Osteocyte (in vitro differentiated cells): Measurements from ENCODE around the gene ZNF443. TPM values are rescaled to one million over a fixed set of nuclear protein-coding genes. Genes with fewer than 3 reads are reported as not detected.
A peak's percentile ranks its signal among the peaks of the same experiment; 100 is the strongest.
"Not testable (repeated sequence)": the region's sequence is repeated elsewhere in the genome, so short reads cannot be mapped to it uniquely, and the experiment has no call there.

Experiments
- DNase-seq: peaks from one replicate; pipeline ENCODE4 v3.0.0; 2021; ENCODE audit warnings: mixed read lengths; ENCODE audit not compliant: unreplicated experiment; ENCODE audit errors: extremely low spot score
- H3K27ac Mint-ChIP-seq: one replicate; pipeline ENCODE4 v1.8.0; 2021; ENCODE audit warnings: mild to moderate bottlenecking, mixed read lengths; ENCODE audit not compliant: unreplicated experiment
- H3K27me3 Mint-ChIP-seq: one replicate; pipeline ENCODE4 v1.8.0; 2021; ENCODE audit warnings: mixed read lengths; ENCODE audit not compliant: unreplicated experiment
- H3K36me3 Mint-ChIP-seq: one replicate; pipeline ENCODE4 v1.8.0; 2021; ENCODE audit warnings: mixed read lengths; ENCODE audit not compliant: unreplicated experiment
- H3K4me1 Mint-ChIP-seq: one replicate; pipeline ENCODE4 v1.8.0; 2021; ENCODE audit warnings: mixed read lengths; ENCODE audit not compliant: unreplicated experiment
- H3K4me3 Mint-ChIP-seq: one replicate; pipeline ENCODE4 v1.8.0; 2021; ENCODE audit warnings: mild to moderate bottlenecking, moderate library complexity, mixed read lengths; ENCODE audit not compliant: unreplicated experiment
- H3K9me3 Mint-ChIP-seq: one replicate; pipeline ENCODE4 v1.8.0; 2021; ENCODE audit warnings: mixed read lengths; ENCODE audit not compliant: unreplicated experiment
- total RNA-seq: library from RNA; stranded (reverse); gene quantifications from 2 replicates; pipeline ENCODE4 v1.2.1, GENCODE V29; 2021
- TF ChIP-seq, protein P1 (sequence below): fragments of 200-600 bp; sonication (generic); IDR thresholded peaks from 2 replicates; pipeline ENCODE4 v1.5.0; 2021; ENCODE audit warnings: antibody characterized with exemption, mild to moderate bottlenecking, moderate library complexity

The ZNF443 gene
- total RNA-seq, 1 donor from 2014 or later: 1.7 TPM

DNA sequence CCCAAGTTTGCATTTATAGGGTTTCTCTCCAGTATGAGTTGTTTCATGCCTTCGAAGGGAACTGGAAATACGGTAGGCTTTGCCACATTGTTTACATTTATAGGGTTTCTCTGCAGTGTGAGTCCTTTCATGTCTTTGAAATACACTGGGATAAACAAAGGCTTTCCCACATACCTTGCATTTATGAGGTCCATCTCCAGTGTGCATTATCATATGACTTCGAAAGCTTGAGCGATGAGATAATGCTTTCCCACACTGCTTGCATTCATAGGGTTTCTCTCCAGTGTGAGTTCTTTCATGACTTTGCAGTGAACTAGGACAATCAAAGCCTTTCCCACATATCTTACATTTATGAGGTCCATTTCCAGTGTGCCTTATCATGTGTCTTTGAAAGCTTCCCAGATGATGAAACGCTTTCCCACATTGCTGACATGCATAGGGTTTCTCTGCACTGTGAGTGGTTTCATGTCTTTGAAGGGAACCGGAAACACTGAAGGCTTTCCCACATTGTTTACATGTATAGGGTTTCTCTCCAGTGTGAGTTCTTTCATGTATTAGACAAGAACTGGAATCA lies 10.0 kb downstream of the ZNF443 start:
- DNase-seq, H3K4me3 Mint-ChIP-seq, H3K27me3 Mint-ChIP-seq, H3K27ac Mint-ChIP-seq, H3K4me1 Mint-ChIP-seq: not testable (repeated sequence)
- Mint-ChIP-seq H3K9me3 (peaks cover 18% of the 10 kb centered on the region), H3K36me3 (peaks cover 32% of the 10 kb centered on the region)

DNA sequence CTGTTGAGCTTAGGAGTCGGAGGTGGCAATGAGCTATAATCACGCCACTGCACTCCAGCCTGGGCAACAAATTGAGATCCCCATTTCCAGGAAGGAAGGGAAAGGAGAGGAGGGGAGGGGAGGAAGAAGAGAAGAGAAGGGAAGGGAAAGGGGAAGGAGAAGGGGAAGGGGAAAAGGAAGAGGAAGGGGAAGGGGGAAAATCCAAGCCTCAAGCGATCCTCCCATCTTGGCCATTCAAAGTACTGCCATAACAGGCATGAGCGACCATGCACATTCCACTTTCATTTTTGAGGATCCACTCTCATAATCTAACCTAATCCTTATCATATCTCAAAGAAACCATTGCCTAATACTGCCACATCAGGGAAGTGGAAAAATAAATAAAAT lies 14.9 kb downstream of the ZNF443 start:
- no peak for DNase-seq
- peaks cover 23% of the 10 kb centered on the region for H3K36me3 Mint-ChIP-seq
- H3K4me1 Mint-ChIP-seq: no peaks in the 10 kb centered on the region
- TF ChIP-seq, protein P1, sequence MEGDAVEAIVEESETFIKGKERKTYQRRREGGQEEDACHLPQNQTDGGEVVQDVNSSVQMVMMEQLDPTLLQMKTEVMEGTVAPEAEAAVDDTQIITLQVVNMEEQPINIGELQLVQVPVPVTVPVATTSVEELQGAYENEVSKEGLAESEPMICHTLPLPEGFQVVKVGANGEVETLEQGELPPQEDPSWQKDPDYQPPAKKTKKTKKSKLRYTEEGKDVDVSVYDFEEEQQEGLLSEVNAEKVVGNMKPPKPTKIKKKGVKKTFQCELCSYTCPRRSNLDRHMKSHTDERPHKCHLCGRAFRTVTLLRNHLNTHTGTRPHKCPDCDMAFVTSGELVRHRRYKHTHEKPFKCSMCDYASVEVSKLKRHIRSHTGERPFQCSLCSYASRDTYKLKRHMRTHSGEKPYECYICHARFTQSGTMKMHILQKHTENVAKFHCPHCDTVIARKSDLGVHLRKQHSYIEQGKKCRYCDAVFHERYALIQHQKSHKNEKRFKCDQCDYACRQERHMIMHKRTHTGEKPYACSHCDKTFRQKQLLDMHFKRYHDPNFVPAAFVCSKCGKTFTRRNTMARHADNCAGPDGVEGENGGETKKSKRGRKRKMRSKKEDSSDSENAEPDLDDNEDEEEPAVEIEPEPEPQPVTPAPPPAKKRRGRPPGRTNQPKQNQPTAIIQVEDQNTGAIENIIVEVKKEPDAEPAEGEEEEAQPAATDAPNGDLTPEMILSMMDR: no peak
- no peak overlapping the region for H3K4me3 Mint-ChIP-seq
- no peaks in the 10 kb centered on the region for H3K27me3 Mint-ChIP-seq
- no peak overlapping the region for H3K27ac Mint-ChIP-seq
- peaks cover 17% of the 10 kb centered on the region for H3K9me3 Mint-ChIP-seq

DNA sequence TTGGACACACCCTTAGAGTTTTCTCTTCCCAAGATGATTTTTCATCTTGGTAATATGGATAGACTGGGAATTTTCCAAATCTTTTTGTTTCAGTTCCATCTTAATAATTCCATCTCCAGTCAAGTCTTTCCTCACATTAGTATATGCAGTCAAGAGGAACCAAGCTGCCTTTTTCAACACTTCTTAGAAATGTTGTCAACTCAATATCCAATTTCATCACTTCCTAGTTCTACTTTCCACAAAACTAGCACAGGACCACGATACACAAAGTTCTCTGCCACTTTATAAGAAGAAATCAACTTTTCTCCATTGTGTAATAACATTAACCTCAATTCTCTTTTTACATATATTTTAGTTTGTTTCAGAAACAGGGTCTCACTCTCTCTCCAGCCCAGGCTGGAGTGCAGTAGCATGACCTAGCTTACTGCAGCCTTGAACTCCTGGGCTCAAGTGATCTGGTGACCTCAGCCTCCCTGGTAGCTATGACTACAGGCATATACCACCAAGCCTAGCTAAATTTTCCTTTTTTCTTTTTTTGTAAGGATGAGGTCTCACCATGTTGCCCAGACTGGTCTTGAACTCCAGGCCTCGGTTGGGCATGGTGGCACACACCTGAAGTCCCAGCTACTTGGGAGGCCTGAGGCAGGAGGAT lies 15.5 kb downstream of the ZNF443 start:
- no peaks in the 10 kb centered on the region for H3K4me1 Mint-ChIP-seq
- H3K27me3 Mint-ChIP-seq: no peaks in the 10 kb centered on the region
- no peak overlapping the region for H3K4me3 Mint-ChIP-seq
- peaks cover 18% of the 10 kb centered on the region for H3K36me3 Mint-ChIP-seq
- peaks cover 18% of the 10 kb centered on the region for H3K9me3 Mint-ChIP-seq
- no peak overlapping the region for H3K27ac Mint-ChIP-seq
- DNase-seq: no peak
- TF ChIP-seq, protein P1: no peak

DNA sequence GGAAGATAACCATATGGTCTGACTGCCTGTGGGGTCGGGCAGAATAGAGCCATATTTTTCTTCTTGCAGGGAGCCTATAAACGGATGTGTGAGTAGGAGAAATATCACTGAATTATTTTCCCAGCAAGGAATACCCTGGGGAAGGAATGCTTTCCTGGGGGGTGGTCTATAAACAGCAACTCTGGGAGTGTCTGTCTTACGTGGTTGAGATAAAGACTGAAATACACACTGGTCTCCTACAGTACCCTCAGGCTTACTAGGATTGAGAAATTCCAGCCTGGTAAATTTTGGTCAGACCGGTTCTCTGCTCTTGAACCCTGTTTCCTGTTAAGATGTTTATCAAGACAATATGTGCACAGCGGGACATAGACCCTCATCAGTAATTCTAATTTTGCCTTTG lies 23.5 kb downstream of the ZNF443 start:
- not testable (repeated sequence) for DNase-seq, H3K27me3 Mint-ChIP-seq, H3K27ac Mint-ChIP-seq, H3K4me3 Mint-ChIP-seq, H3K4me1 Mint-ChIP-seq
- H3K36me3 Mint-ChIP-seq: peaks cover 21% of the 10 kb centered on the region
- peaks cover 31% of the 10 kb centered on the region for H3K9me3 Mint-ChIP-seq

DNA sequence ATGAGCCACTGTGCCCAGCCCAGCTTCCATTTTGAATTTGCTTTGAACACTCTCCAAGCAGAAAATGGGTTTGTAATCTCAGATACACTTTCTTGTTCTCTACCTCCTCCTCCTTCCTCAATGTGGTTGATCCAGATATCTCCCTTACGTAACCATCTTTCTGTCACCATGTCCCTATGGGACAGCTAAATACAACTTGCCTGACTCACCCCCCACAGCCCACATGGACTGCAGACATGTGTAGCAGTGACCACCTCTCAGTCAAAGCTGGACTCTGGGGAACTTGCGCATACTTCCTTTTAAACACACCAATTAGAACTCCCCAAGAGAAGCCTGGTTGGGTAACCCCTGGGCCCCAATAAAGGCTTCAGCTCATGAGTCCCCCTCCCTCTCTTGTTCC lies 28.9 kb downstream of the ZNF443 start:
- H3K36me3 Mint-ChIP-seq: peaks cover 3% of the 10 kb centered on the region
- H3K9me3 Mint-ChIP-seq: peaks cover 23% of the 10 kb centered on the region
- H3K4me1 Mint-ChIP-seq: no peaks in the 10 kb centered on the region
- no peaks in the 10 kb centered on the region for H3K27me3 Mint-ChIP-seq
- DNase-seq: no peak
- TF ChIP-seq, protein P1: no peak
- no peak overlapping the region for H3K4me3 Mint-ChIP-seq
- no peak overlapping the region for H3K27ac Mint-ChIP-seq

DNA sequence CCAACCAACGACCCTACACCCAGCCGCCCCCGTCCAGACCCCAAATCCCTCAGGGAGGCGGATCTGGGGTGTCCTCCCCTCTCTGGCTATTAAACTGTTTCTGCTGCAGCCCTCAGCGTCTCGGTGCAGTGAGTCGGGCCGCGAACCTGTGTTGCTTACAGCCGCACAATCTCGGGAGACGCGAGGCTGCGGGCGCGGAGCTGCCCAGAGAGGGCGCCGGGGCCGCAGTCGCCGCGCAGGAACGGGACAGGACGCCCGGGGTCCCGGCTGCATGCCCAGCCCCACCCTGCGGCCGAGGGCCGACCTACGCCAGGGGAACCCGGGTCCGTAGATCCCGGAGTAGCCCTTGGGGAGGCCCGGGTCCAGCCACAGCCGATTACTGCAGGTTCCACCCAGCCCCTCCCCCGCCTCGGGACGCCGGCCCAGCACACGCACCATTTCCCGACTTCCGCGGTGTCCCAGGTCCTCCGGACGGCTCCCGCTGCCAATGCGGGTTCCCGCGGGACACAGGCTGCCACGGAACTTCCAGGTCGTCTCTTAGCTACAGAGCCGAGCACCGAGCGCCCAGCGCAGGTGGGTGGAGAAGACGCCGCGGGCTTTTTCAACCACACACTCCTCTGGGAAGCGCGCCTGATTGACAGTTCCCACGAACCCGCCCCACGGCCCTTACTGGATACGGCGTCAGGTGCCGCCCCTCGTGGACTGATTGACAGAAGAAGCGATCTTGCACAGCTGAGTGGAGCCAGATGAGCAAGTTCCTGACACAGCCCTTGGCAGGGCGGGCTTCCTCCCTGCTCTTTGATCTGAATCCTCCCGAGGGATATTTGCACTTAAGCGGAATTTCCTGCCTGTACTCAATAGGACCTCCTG lies 40.0 kb downstream of the ZNF443 start, which contains the start of gene ZNF799:
ZNF799 (minus strand) TSS at position 639 of the 870 bp plus-strand sequence; CDS start at position 438, 201 bp downstream.
- peak; percentile 96 for DNase-seq
- H3K27ac Mint-ChIP-seq: peak within 1 kb of the TSS; percentile 85
- TF ChIP-seq, protein P1: peak; percentile 32
- H3K4me1 Mint-ChIP-seq: peaks cover 7% of the 10 kb centered on the region
- peaks cover 13% of the 10 kb centered on the region for H3K9me3 Mint-ChIP-seq
- peak within 1 kb of the TSS; percentile 93 for H3K4me3 Mint-ChIP-seq
- peaks cover 6% of the 10 kb centered on the region for H3K36me3 Mint-ChIP-seq
- no peaks in the 10 kb centered on the region for H3K27me3 Mint-ChIP-seq

DNA sequence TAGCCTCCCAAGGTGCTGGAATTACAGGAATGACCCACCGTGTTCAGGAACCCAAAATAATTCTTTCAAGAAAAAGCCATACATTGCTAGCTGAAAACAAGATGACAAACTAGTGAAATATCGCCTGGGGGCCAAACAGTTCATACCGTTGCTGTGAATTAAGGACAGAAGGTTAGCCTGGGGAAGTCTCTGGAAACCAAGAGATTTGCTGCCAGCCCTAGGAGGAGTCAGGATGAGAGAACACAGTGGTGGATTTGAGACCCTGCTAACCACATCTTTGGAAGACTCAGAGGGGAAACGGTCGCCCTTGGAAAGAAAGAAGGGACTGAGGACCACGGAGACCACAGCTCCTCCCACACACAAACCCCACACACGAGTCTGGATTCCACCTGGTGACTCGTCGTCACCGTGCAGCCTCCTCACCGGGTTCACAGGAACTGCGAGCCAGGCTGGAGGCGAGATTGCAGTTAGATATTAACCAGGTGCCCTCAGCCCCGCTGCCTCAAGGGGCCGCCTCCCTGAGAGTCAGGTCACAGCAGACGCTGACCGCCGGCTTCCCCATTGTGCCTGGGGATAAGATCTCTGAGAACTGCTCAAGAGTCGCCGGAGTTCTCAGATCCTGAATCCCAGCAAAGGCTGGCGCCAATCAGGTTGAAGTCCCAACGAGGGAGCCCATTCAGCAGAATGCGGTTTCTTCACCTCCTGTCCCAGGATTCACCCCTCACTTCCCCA lies 40.8 kb downstream of the ZNF443 start:
- H3K36me3 Mint-ChIP-seq, H3K27me3 Mint-ChIP-seq, DNase-seq, H3K4me1 Mint-ChIP-seq: not testable (repeated sequence)
- Mint-ChIP-seq H3K27ac (peak overlapping the region; percentile 85), H3K9me3 (peaks cover 13% of the 10 kb centered on the region), H3K4me3 (peak overlapping the region; percentile 93)
